RWPE1 (cell line): ENCODE data around the gene HDAC4.

Experiments used
- CTCF ChIA-PET: fragments of 350-600 bp; sonication (Branson Sonifier 250); formaldehyde crosslinking; extraction: SDS; loops from one replicate; lab custom pipeline; 2021; lab: Yijun Ruan, JAX
- POLR2A ChIA-PET: fragments of 400-600 bp; formaldehyde crosslinking; extraction: SDS; loops from one replicate; lab custom pipeline; 2020; ENCODE audit warnings: antibody characterized with exemption; ENCODE audit not compliant: low non-redundant PET; lab: Yijun Ruan, JAX
- DNase-seq: peaks from one replicate; pipeline ENCODE4 v3.0.0; 2012; ENCODE audit warnings: low spot score
- H3K27ac ChIP-seq: fragments of 450-650 bp; 2 replicates; pipeline ENCODE4 v1.5.1; 2017
- TF ChIP-seq, protein P1 (sequence below): fragments of 450-650 bp; conservative IDR thresholded peaks from 2 replicates; pipeline ENCODE4 v1.5.1; 2017; ENCODE audit warnings: low read depth, mild to moderate bottlenecking

Gene HDAC4

DNA sequence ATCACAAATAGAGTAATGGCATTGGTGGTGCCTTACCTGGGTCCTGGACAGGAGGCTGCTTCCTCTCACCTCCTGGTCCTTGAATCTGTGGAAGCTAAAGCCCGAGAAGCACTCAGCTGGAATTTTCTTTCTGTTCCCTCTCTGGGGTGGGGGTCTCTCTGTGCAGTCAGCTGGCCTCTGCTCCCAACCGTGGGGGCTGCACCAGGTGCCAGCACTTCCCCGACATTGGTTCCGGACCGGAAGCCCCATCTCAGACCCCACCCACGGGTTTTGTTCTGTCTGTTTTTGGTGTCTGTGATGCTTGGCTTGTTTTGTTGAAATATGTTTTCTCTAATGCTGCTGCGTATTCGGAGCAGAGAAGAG, 398.2 kb downstream of the HDAC4 start:
- POLR2A ChIA-PET: no interaction called here

DNA sequence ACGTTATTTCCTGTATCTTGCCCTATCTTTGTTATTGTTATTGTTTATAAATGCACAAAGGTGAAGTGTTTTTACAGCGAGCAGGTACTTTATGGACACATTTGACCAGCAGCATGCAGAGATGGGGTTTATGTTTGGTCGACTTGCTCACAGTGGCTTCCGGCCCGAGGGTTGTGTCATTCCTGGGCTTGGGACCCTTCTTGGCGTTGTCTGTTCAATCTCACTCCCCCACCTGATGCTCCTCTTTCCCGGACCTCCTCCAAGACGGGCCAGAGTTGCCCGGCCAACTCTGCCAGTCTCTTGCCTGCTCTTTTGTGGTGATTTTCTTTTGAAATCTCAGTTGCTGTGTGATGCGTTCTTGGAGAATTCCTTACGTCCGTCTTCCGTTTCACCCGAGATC, 399.0 kb downstream of the HDAC4 start:
- no peak overlapping the region for H3K27ac ChIP-seq
- CTCF ChIA-PET: no interaction called here
- POLR2A ChIA-PET: no interaction called here
- TF ChIP-seq, protein P1, sequence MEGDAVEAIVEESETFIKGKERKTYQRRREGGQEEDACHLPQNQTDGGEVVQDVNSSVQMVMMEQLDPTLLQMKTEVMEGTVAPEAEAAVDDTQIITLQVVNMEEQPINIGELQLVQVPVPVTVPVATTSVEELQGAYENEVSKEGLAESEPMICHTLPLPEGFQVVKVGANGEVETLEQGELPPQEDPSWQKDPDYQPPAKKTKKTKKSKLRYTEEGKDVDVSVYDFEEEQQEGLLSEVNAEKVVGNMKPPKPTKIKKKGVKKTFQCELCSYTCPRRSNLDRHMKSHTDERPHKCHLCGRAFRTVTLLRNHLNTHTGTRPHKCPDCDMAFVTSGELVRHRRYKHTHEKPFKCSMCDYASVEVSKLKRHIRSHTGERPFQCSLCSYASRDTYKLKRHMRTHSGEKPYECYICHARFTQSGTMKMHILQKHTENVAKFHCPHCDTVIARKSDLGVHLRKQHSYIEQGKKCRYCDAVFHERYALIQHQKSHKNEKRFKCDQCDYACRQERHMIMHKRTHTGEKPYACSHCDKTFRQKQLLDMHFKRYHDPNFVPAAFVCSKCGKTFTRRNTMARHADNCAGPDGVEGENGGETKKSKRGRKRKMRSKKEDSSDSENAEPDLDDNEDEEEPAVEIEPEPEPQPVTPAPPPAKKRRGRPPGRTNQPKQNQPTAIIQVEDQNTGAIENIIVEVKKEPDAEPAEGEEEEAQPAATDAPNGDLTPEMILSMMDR: no peak
- no peak for DNase-seq

More for the DNA sequence above, 398.2 kb downstream of the HDAC4 start:
- CTCF ChIA-PET: no interaction called here
- TF ChIP-seq, protein P1: no peak
- DNase-seq: no peak
- peak overlapping the region; percentile 36; the same call in 1 of the 2 replicates for H3K27ac ChIP-seq

DNA sequence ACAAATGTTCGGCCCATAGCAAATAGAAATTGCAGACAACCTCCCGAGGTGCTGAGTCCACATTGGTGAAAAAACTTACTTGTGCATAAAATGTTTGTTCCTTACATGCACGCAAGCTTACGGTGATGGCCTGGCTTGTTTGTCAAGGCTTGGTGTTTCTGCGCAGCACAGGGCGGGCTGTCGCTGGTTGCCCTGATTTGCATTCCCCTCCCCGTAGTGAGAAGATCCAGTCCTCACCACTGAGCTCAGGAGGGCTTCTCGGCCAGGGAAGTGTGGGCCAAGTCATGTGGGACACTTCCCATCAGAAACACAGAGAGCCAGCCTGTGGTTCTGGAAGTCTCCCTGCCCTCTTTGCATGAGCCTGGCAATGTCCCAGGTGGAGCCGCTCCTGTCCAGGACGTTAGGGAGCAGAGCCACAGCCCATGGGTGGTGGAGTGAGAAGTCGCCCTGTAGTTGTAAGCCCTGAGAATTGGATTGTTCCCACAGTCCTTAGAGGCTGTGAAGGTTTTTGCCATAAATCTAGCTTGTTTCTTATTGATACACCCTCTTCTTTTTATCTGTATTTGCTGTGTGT, 400.2 kb downstream of the HDAC4 start:
- TF ChIP-seq, protein P1: no peak
- no peak for DNase-seq
- POLR2A ChIA-PET: no interaction called here
- no peak overlapping the region for H3K27ac ChIP-seq
- CTCF ChIA-PET: interaction anchor here (0.6 to 0.7 kb wide), 3 partner anchors 30 to 988 kb away, joined by 3 to 5 read pairs (median 3); no protein-coding TSS in a partner anchor

GRCh38 chr2:239000089-239000488, 400.7 kb downstream of the HDAC4 start:
- no peak for DNase-seq
- TF ChIP-seq, protein P1: no peak
- ChIA-PET CTCF (no interaction called here), POLR2A (no interaction called here)
- no peak overlapping the region for H3K27ac ChIP-seq

GRCh38 chr2:238999291-238999741, 401.5 kb downstream of the HDAC4 start:
- H3K27ac ChIP-seq: no peak overlapping the region
- ChIA-PET CTCF (interaction anchor here (0.6 kb wide), 1 partner anchor 391 kb away, joined by 4 read pairs; no protein-coding TSS in a partner anchor), POLR2A (interaction anchor here (0.6 kb wide), 1 partner anchor 24 kb away, joined by 3 read pairs; no protein-coding TSS in a partner anchor)
- no peak for DNase-seq
- TF ChIP-seq, protein P1: no peak

DNA sequence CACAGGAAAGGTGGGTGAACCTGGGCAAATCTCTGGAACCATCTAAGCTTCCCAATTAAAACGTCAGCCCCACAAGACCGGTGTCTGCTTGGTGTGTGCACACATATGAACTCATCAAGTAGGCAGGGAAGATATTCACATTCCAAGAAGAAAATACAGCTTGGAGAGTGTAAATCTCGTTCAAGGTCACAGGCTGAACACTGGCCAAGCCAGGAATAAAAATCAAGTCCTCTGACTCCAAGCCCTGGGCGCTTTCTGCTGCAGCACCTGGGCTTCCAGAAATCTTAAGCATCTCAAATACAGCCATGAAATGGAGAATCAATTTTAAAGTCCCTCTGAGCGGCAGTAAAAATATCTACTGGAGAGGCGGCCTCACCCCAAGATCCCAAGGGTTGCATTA, 402.0 kb downstream of the HDAC4 start:
- CTCF ChIA-PET: interaction anchor here (0.6 kb wide), 1 partner anchor 391 kb away, joined by 4 read pairs; no protein-coding TSS in a partner anchor
- H3K27ac ChIP-seq: no peak overlapping the region
- no peak for DNase-seq
- TF ChIP-seq, protein P1: no peak
- POLR2A ChIA-PET: interaction anchor here (0.6 kb wide), 1 partner anchor 24 kb away, joined by 3 read pairs; no protein-coding TSS in a partner anchor
